CD4-positive, alpha-beta T cell treated with Interleukin-17A for 1 hour (primary cell): ENCODE measurements around the gene ARHGAP24.
"Not testable (repeated sequence)": the region's sequence is repeated elsewhere in the genome, so short reads cannot be mapped to it uniquely, and the experiment has no call there.

Experiments used
- DNase-seq: peaks from one replicate; pipeline ENCODE4 v3.0.0-alpha.2; 2020

The ARHGAP24 gene

DNA sequence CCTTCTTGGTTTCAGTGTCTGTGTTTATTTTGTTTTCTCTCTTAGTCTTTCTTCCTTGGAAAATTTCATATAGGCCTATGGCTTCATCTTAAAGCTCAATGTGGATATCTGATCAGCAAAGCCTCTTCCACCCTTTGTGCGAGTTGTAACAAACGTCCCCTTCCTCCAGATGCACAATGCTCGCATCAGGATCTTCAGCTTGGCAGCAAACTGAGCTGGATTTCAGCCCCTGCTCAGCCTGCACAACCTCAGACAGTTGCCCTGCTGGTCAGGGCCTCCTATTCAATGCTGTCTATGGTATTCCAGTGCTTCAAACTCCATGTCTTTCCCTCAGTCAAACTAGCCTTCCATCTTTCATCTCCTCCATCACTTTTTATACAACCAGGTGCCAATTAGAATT is 309.4 kb downstream of the ARHGAP24 start:
- DNase-seq, result no peak

GRCh38 chr4:85784947-85785346 is 310.0 kb downstream of the ARHGAP24 start:
- DNase-seq, result no peak

DNA sequence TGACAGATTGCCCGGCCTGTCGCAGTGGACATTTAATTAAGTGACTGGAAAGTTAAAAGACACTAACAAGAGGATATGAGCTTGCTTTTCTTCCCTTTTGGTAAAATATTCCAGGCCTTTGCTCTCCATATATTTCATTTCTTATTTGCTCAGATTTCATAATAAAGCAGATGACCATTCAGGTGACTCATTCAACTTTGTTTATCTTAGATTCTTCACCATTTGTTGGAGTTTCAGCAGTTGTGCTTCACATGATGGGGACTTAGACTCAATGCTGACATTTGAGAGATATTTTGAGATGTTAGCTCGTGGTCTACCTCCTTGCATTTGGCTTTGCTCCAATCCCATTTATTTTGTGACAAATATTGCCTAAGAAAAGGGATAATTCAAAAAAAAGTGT is 312.2 kb downstream of the ARHGAP24 start:
- no peak for DNase-seq

DNA sequence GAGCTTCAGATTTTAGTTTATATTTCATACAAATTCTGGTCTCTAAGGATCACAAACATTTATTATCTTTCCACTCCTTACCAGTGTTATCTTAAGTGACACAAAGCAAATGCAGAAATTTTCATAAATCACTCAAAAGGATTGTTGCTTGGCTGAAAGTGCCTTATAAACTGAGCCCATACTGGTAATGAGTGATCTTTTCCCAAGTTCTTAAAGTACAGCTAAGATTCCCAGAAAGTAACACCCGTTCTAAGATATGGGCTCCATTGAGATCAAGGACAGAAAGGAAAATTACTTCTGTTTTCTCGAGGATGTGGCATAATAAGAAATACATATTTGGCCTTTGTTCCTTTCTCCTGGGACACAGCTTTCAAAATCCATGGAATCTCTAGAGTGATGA is 313.7 kb downstream of the ARHGAP24 start:
- no peak for DNase-seq

DNA sequence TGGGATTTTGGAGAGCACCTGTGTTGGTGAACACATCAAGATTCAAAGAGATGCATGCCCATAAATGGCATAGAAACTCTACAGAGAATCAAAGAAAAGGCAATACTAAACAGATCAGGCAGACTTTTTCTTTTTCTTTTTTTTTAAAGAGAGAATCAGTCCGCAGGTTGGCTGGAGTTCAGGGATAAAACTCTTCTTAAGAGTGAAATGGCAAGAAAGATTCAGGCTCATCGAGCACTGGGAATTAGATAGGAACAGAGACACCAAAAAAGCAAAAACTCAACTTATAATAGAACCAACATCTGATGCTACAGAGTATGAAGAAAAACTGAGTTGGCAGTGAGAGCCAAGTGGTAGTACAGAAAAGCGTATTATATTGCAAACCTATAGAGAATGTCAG is 314.3 kb downstream of the ARHGAP24 start:
- no peak for DNase-seq

DNA sequence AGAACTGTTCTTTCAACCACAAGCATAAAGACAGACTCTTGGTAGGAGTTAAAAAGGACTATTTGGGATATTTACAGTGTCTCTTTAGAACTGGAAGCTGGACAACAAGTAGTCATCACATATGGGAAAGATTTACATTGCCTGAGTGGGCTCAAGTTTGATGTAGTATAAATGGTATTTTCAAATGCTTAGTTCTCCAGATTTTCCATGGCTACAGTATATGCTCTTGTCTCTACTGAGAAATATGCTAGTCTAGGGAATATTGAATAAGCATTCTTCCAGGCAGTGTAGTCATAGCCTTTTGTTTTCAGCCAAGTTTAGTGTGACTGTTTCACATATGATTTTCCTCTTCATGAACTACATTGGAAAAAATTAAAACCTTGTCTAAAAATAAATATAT is 315.6 kb downstream of the ARHGAP24 start:
- no peak for DNase-seq

DNA sequence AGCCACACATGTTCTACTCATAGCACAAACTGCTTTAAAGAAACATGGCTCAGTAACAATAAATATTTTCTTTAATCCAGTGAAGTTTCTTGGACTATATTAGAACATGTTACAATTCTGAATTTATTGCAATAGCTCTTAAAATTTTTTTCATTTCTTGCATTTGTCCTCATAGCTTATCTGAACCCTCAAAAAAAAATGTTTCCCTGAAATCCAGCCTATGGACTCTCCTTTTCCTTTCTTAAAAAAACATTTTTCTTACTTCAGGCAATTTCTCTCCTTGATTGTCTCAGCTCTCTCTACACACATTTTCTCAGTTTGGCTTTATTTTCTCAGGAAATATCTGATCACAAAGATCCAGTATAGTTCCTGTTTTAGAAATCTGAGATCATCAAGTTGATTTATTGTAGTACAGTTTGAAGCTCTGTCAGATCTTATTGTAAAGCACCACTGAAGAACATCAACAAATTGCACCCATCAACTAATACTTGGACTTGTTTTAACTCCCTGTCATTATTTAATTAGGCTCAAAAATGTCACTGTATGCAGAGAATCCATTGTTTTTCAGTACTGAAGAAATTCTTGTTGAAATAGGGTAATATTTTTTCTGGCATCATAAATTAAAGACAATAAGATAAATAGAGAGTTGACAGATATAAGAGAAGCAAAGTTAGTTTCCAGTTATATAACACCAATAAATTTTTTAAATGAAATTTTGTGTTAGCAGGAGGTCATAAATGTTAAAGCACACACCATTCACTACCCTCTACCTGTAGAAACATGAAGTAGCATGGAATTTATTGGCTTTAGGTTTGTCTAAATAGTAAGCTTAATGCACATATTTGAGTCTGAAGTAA is 317.7 kb downstream of the ARHGAP24 start:
- DNase-seq, result no peak

DNA sequence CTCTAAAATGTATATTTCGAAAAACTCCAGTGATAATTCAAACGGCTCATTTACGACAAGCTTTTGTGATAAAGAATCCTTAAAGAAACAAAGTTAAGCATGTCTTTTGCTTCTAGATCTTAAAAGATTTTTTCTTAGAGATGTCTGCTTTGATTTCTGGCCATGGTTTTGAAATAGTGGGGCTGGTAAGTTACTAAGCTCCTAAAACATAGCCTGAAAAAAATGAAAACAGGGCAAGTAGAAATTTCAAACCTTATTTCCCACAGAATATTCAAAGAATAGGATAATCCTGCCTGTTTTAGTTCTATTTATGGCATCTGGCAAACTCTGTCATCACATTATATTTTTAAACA is 318.3 kb downstream of the ARHGAP24 start:
- DNase-seq, result no peak

DNA sequence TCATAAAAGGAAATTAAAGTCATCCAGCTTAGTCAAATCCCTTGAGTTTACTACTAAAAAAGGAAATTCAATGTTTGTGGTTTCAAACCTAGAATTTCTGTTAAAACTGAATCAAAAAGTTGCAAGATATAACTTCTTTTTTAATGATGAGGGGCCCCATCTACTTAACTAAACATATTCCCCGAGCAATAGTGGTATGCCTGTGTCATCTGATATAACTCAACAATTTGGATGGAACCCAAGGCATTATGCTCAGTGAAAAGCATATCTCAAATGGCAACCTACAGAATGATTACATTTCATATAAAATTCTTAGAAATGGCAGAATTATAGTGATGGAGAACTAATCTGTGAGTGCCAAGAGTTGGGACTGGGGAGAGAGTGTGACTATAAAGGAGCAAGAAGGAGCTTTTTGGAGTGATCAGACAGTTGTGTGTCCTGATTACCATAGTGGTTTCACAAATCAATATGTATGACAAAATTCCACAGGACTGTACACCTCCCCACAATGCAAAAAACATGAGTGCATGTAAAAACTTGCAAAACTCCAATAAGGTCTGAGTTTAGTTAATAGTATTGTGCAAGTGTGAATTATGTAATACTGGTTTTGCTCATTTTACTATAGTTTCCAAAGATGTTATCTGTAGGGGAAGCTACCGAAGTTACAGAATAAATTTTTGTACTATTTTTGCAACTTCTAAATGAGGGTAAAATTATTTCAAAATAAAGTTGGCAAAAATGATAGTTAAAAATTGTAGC is 323.2 kb downstream of the ARHGAP24 start:
- DNase-seq, result no peak

GRCh38 chr4:85803856-85804255 is 328.9 kb downstream of the ARHGAP24 start:
- no peak for DNase-seq

DNA sequence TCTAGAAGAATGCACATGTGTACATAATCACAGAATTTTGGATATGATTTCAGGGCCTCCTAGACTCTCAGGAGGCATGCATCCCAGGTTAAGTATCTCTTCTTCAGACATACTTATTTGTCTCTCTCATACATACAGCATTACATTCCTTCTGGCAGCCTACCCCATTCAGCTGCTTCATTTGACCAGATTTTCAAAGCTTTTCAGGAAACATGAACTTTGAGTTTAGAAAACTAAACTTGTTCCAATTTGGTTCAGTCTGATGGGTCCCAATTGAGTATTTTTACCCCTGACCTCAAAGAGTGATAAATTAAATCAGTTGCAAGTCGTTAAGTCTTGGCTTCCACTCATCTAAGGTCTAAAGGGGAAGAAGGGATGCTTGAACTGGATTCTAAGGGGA is 330.9 kb downstream of the ARHGAP24 start:
- no peak for DNase-seq

DNA sequence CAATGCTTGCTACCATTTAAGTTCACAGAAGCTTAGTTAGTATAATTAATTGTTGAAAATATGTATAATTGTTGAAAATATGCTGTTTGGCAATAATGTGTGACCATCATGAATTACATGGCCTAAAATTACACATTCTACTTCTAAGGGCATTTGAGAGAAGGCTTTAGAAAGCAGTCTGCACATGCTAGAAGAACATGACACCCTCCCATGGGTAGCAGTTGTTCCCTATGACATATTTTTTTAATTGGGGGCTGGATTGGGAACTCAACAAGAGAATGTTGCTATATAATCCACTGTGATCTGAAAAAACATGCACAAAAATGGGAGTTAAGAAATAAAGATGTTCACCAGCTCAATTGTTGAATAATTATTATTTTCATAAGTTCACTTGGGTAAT is 331.4 kb downstream of the ARHGAP24 start:
- DNase-seq, result no peak

DNA sequence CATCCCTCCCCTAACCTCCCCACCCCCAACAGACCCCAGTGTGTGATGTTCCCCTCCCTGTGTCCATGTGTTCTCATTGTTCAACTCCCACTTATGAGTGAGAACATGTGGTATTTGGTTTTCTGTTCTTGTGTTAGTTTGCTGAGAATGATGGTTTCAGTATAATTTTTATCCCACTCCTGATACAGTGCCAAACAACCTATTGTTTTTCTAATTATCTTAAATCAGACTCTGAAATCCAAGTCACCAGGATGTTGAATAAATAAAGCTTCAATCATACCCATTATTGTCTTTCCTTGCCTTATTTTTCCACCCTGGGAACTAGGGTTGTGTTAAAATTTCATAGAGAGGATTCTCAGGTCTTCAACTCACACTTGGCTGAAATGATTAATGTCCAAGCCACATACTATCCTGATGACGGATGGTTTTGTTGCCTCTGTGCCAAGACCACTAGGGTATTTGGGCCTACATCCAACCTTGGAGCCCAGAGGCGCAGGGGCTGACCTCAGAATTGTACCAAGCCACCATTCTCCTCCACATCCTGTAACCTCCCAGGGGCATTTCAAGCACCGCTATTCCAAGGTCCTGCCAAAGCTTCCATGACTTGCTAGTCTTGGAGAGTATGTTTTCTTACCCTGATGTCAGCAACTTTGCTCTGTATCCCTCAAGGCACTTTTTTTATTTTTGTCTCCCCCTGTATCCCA is 332.4 kb downstream of the ARHGAP24 start:
- no peak for DNase-seq

DNA sequence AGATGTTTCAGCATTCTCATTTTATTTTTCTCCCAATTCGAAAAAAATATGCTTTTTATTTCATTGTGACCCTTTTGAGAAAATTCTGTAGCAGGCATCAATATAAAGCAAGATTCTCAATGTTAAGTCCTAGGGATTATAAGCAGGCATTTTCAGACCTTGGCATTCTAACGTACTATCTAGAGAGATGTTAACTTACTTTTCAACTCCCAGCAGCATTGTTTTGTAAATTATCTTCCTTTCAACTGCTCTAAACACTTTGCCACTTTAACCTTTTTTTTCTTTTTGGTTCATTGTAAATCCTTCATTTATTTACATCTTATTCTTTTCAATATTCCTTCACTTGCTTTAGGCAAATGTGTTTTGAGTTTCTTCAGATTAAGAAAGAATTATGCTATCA is 333.2 kb downstream of the ARHGAP24 start:
- no peak for DNase-seq

DNA sequence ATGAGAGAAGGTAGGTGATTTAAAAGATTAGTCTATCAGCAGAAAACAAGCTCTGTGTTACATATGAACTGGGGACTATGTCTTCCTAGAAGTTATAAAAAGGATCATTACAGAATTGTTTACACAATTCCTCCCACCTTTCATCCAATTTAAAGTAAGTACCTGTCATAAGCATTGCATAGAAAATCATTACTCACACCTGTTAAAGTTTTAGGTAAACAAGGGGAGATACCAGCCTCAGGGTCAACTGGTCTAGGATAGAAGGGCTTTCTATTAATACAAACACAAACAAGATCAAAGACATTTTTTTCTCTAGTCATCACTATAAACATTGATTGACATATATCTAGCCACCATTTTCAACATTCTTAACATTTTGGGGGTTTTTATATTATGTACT is 333.9 kb downstream of the ARHGAP24 start:
- DNase-seq, result no peak

DNA sequence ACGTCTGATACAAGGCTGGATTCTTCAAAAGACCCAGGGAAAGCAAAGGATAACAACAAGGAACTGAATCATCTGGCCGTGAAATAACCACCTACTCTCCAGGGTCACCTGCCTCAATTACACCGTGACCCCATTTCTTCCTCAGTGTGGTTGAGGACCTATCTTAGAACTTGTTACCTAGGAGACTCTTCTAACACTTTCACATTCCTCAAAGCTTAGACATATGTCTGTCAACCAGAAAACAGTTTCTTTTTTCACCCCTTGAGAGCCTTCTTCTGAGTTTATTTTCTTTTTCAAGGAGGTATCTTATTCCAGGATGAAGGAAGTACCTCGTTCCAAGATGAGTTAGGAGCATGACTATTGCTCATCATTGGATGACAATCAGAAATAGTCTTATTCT is 337.8 kb downstream of the ARHGAP24 start:
- no peak for DNase-seq

- no peak for DNase-seq
Observed at GRCh38 chr4:85815796-85816459, 341.0 kb downstream of the ARHGAP24 start.

- no peak for DNase-seq
Observed at GRCh38 chr4:85818700-85819099, 343.8 kb downstream of the ARHGAP24 start.

DNA sequence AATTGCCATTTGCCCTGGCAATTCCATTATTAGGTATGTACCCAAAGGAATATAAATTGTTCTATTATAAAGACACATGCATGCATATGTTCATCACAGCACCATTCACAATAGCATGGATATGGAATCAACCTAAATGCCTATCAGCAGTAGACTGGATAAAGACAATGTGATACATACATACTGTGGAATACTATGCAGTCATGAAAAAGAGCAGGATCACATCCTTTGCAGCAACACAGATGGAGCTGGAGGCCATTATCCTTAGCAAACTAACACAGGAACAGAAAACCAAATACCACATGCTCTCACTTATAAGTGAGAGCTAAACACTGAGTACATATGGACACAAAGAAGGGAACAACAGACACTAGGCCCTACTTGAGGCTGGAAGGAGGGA is 345.2 kb downstream of the ARHGAP24 start:
- DNase-seq, result not testable (repeated sequence)

DNA sequence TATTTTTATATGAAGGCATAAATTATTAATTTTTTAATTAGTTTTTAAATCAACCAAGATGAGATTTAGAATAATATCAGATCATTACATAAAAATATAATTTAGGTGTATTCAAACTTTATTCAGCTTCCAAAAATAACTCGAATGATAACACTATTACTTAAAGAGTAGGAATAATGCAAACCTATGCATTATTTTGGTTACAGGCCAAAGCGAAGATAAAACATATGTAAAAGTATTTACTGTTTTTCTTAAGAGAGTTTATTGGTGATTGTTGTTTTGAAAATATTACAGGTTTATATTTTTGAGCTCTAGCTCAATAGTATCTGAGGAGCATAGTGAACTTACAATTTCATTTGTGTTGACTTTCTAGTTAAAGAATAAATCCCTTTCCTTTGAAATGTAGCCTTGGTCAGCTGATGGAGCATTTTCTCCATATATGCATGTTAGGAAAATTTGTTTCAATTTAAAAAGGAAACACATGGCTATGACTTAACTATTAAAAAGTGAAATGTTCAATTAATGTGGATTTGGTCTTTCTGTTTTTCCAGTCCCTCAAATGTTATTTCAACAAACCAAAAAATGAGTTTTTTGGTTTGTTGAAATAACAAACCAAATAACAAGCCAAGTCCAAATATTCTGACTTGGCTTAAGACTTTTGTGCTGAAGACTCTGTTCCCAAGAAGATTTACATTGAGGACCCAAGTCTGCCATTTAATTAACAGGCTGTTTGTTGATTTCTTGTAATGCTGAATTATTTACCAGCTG is 346.9 kb downstream of the ARHGAP24 start:
- DNase-seq, result no peak

- no peak for DNase-seq
Observed at GRCh38 chr4:85823295-85823694, 348.3 kb downstream of the ARHGAP24 start.

- no peak for DNase-seq
Observed at GRCh38 chr4:85824166-85824945, 349.4 kb downstream of the ARHGAP24 start.
